HepG2 (cell line): Measurements from ENCODE around the gene VEGFA. TPM values are rescaled to one million over a fixed set of nuclear protein-coding genes. Genes with fewer than 3 reads are reported as not detected.

ENCODE experiments used
- CBX5 ChIP-seq: sonication (generic); formaldehyde crosslinking; IDR thresholded peaks from 2 replicates; pipeline ENCODE4 v1.4.0; 2020; ENCODE audit warnings: missing genetic modification reagents, borderline replicate concordance
- DMAP1 ChIP-seq: IDR thresholded peaks from 2 replicates; pipeline ENCODE4 v1.6.1; 2016
- HNF4G ChIP-seq, 2 experiments: sonication (generic) in 1 of 2; formaldehyde crosslinking in 1 of 2; IDR thresholded peaks; 2 replicates each; pipeline versions ENCODE4 v1.4.0 to v1.6.1; 2011 to 2020; ENCODE audit warnings: borderline replicate concordance in 2 of 2, low read depth in 2 of 2, mild to moderate bottlenecking in 2 of 2, low read length in 1 of 2, missing genetic modification reagents in 1 of 2, moderate library complexity in 1 of 2
- IKZF4 ChIP-seq: sonication (generic); formaldehyde crosslinking; IDR thresholded peaks from 2 replicates; pipeline ENCODE4 v1.5.1; 2020; ENCODE audit warnings: borderline replicate concordance, mild to moderate bottlenecking, low read depth, missing genetic modification reagents; ENCODE audit errors: not compliant biosample characterization
- MED13 ChIP-seq: sonication (generic); formaldehyde crosslinking; IDR thresholded peaks from 2 replicates; pipeline ENCODE4 v1.5.0; 2020; ENCODE audit warnings: missing genetic modification reagents
- NR2F6 ChIP-seq, 2 experiments: IDR thresholded peaks; 2 replicates each; pipeline ENCODE4 v1.6.1; 2016; ENCODE audit warnings: antibody characterized with exemption in 1 of 2, mild to moderate bottlenecking in 1 of 2
- SIN3B ChIP-seq: fragments of 150-350 bp; IDR thresholded peaks from 2 replicates; pipeline ENCODE4 v1.6.1; 2014; ENCODE audit warnings: low read length
- SOX13 ChIP-seq, 3 experiments: fragments of 450-650 bp in 1 of 3; sonication (generic) in 1 of 3; formaldehyde crosslinking in 1 of 3; IDR thresholded peaks in 2 of 3; conservative IDR thresholded peaks in 1 of 3; 2 replicates each; pipeline versions ENCODE4 v1.5.0 to v1.6.1; 2016 to 2020; ENCODE audit warnings: antibody characterized with exemption in 1 of 3, mild to moderate bottlenecking in 1 of 3, missing compliant biosample characterization in 1 of 3, missing genetic modification reagents in 1 of 3, moderate library complexity in 1 of 3
- U2AF1 ChIP-seq: fragments of 200-400 bp; formaldehyde crosslinking; optimal IDR thresholded peaks from 2 replicates; pipeline ENCODE3; 2017; ENCODE audit warnings: mild to moderate bottlenecking, low read depth, low read length
- ZNF224 ChIP-seq: sonication (generic); formaldehyde crosslinking; IDR thresholded peaks from 2 replicates; pipeline ENCODE4 v1.5.0; 2020; ENCODE audit warnings: mild to moderate bottlenecking, missing genetic modification reagents
- ZNF337 ChIP-seq: sonication (generic); formaldehyde crosslinking; IDR thresholded peaks from 2 replicates; pipeline ENCODE4 v1.5.1; 2020; ENCODE audit warnings: missing genetic modification reagents, low read depth, mild to moderate bottlenecking, borderline replicate concordance
- ZNF354B ChIP-seq: sonication (generic); formaldehyde crosslinking; IDR thresholded peaks from 2 replicates; pipeline ENCODE4 v1.8.0; 2022; ENCODE audit warnings: mild to moderate bottlenecking, missing genetic modification reagents
- ZNF496 ChIP-seq: sonication (generic); formaldehyde crosslinking; IDR thresholded peaks from 2 replicates; pipeline ENCODE4 v1.8.1; 2023; ENCODE audit warnings: mild to moderate bottlenecking, moderate library complexity, missing genetic modification reagents; ENCODE audit not compliant: insufficient replicate concordance
- ZNF672 ChIP-seq: sonication (generic); formaldehyde crosslinking; IDR thresholded peaks from 2 replicates; pipeline ENCODE4 v1.8.1; 2022; ENCODE audit warnings: missing genetic modification reagents
- ZNF687 ChIP-seq: sonication (generic); formaldehyde crosslinking; IDR thresholded peaks from 2 replicates; pipeline ENCODE4 v1.5.1; 2020; ENCODE audit warnings: mild to moderate bottlenecking, missing genetic modification reagents, moderate library complexity
- ZZZ3 ChIP-seq: sonication (generic); formaldehyde crosslinking; IDR thresholded peaks from 2 replicates; pipeline ENCODE4 v1.4.0; 2020; ENCODE audit warnings: missing genetic modification reagents, mild to moderate bottlenecking, borderline replicate concordance
- polyA plus RNA-seq, 8 experiments: library from polyadenylated mRNA; depleted of rRNA in 3 of 8; stranded (reverse) in 7 of 8; unstranded in 1 of 8; fragments of >200 nt; fragmentation: Illumina TruSeq in 4 of 8; extraction: Trizol in 4 of 8; gene quantifications; 2 replicates each; pipeline versions ENCODE4 v1.2.1 to v1.2.3, GENCODE V29; 2011 to 2016; ENCODE audit warnings: low read depth in 4 of 8, missing spikeins in 1 of 8, mixed read lengths in 1 of 8; ENCODE audit not compliant: insufficient read depth in 1 of 8
- total RNA-seq, 5 experiments: library from RNA; depleted of rRNA; stranded (reverse); fragments of >200 nt; fragmentation: Illumina TruSeq; extraction: Trizol; gene quantifications; 2 replicates each; pipeline ENCODE4 v1.2.3, GENCODE V29; 2016; ENCODE audit warnings: low read depth in 1 of 5
- TF ChIP-seq, protein P1 (sequence below): sonication (generic); formaldehyde crosslinking; IDR thresholded peaks from 2 replicates; pipeline ENCODE4 v1.4.0; 2020; ENCODE audit warnings: missing genetic modification reagents
- TF ChIP-seq, protein P2 (sequence below): sonication (generic); formaldehyde crosslinking; IDR thresholded peaks from 2 replicates; pipeline ENCODE4 v1.5.0; 2020; ENCODE audit warnings: mild to moderate bottlenecking, missing genetic modification reagents
- TF ChIP-seq, protein P3 (sequence below): sonication (generic); formaldehyde crosslinking; IDR thresholded peaks from 2 replicates; pipeline ENCODE4 v1.8.0; 2022; ENCODE audit warnings: mild to moderate bottlenecking, missing genetic modification reagents, moderate library complexity

The VEGFA gene
- total and polyA plus RNA-seq, 2 of the 13 experiments (the other 11 are each of a cell fraction or from before 2014, with no cell fraction given) = 68.1 to 629 TPM

GRCh38 chr6:43766964-43767461 is 3.0 kb upstream of the VEGFA start (continued):
- TF ChIP-seq, protein P1, sequence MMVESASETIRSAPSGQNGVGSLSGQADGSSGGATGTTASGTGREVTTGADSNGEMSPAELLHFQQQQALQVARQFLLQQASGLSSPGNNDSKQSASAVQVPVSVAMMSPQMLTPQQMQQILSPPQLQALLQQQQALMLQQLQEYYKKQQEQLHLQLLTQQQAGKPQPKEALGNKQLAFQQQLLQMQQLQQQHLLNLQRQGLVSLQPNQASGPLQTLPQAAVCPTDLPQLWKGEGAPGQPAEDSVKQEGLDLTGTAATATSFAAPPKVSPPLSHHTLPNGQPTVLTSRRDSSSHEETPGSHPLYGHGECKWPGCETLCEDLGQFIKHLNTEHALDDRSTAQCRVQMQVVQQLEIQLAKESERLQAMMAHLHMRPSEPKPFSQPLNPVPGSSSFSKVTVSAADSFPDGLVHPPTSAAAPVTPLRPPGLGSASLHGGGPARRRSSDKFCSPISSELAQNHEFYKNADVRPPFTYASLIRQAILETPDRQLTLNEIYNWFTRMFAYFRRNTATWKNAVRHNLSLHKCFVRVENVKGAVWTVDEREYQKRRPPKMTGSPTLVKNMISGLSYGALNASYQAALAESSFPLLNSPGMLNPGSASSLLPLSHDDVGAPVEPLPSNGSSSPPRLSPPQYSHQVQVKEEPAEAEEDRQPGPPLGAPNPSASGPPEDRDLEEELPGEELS (CRISPR knock-in tag) = no peak
- TF ChIP-seq IKZF4 (CRISPR knock-in tag) = no peak
- peak; percentile 60; the same call in 1 of the 2 replicates for TF ChIP-seq HNF4G (IDR thresholded peaks at IDR 0.05; ENCODE audit: borderline replicate concordance, low read depth, low read length)
- no peak for TF ChIP-seq HNF4G (CRISPR knock-in tag; IDR thresholded peaks at IDR 0.05; ENCODE audit: borderline replicate concordance, low read depth)
- TF ChIP-seq CBX5 = no peak
- no peak; the same call in 1 of the 2 replicates for TF ChIP-seq SOX13 (IDR thresholded peaks at IDR 0.05)
- peak in 1 of 2 experiments; percentile 64; a peak in 1 of 4 replicates for TF ChIP-seq SOX13 (CRISPR knock-in tag; conservative IDR thresholded peaks at IDR 0.05 in 1 of 2, IDR thresholded peaks at IDR 0.05 in 1 of 2)
- no peak for TF ChIP-seq ZNF224 (CRISPR knock-in tag)
- no peak for TF ChIP-seq ZNF337
- TF ChIP-seq DMAP1 (CRISPR knock-in tag) = 0 out of 2 replicates have a peak, but pooled peaks have one; percentile 27
- TF ChIP-seq, protein P2, sequence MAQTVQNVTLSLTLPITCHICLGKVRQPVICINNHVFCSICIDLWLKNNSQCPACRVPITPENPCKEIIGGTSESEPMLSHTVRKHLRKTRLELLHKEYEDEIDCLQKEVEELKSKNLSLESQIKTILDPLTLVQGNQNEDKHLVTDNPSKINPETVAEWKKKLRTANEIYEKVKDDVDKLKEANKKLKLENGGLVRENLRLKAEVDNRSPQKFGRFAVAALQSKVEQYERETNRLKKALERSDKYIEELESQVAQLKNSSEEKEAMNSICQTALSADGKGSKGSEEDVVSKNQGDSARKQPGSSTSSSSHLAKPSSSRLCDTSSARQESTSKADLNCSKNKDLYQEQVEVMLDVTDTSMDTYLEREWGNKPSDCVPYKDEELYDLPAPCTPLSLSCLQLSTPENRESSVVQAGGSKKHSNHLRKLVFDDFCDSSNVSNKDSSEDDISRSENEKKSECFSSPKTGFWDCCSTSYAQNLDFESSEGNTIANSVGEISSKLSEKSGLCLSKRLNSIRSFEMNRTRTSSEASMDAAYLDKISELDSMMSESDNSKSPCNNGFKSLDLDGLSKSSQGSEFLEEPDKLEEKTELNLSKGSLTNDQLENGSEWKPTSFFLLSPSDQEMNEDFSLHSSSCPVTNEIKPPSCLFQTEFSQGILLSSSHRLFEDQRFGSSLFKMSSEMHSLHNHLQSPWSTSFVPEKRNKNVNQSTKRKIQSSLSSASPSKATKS (CRISPR knock-in tag) = no peak
- TF ChIP-seq ZZZ3 (CRISPR knock-in tag) = no peak
- TF ChIP-seq ZNF672 (CRISPR knock-in tag) = no peak
- TF ChIP-seq NR2F6 (IDR thresholded peaks at IDR 0.05) = 0 out of 2 replicates have a peak, but pooled peaks have one; percentile 42
- TF ChIP-seq NR2F6 (CRISPR knock-in tag; IDR thresholded peaks at IDR 0.05) = no peak
- TF ChIP-seq ZNF496 (CRISPR knock-in tag) = no peak
- no peak for TF ChIP-seq ZNF354B
- TF ChIP-seq, protein P3, sequence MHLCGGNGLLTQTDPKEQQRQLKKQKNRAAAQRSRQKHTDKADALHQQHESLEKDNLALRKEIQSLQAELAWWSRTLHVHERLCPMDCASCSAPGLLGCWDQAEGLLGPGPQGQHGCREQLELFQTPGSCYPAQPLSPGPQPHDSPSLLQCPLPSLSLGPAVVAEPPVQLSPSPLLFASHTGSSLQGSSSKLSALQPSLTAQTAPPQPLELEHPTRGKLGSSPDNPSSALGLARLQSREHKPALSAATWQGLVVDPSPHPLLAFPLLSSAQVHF (CRISPR knock-in tag) = no peak
- peak; percentile 58 for TF ChIP-seq ZNF687 (CRISPR knock-in tag)
- no peak for TF ChIP-seq SIN3B
- no peak for TF ChIP-seq U2AF1
- TF ChIP-seq MED13 (CRISPR knock-in tag) = no peak
